PFSK-1 (cell line): Measurements from ENCODE around the gene ATP8B4.

Experiments
- FOXP2 ChIP-seq: optimal IDR thresholded peaks from 2 replicates; pipeline ENCODE3; 2011; ENCODE audit warnings: borderline replicate concordance, control low read depth, inconsistent platforms; ENCODE audit not compliant: insufficient read depth; ENCODE audit errors: extremely low read length, extremely low read depth
- POLR2AphosphoS5 ChIP-seq: IDR thresholded peaks from 2 replicates; pipeline ENCODE4 v1.6.1; 2012; ENCODE audit warnings: low read depth, mild to moderate bottlenecking, control low read depth, low read length, moderate library complexity
- SIN3A ChIP-seq: IDR thresholded peaks from 2 replicates; pipeline ENCODE4 v1.6.1; 2012; ENCODE audit warnings: mild to moderate bottlenecking, low read length, moderate library complexity, borderline replicate concordance; ENCODE audit not compliant: insufficient read depth
- TAF1 ChIP-seq: IDR thresholded peaks from 2 replicates; pipeline ENCODE4 v1.6.1; 2012; ENCODE audit warnings: low read length, control low read depth, borderline replicate concordance; ENCODE audit not compliant: insufficient read depth
- TF ChIP-seq, protein P1 (sequence below), 2 experiments: IDR thresholded peaks; 2 replicates each; pipeline versions ENCODE4 v1.6.1 to v1.8.0; 2011 to 2012; ENCODE audit warnings: low read depth in 2 of 2, low read length in 2 of 2, control low read depth in 1 of 2, inconsistent platforms in 1 of 2, mild to moderate bottlenecking in 1 of 2, moderate library complexity in 1 of 2; ENCODE audit not compliant: insufficient read depth in 1 of 2

- TF ChIP-seq FOXP2 (no peak), POLR2AphosphoS5 (no peak), TAF1 (no peak), SIN3A (no peak)
- TF ChIP-seq, protein P1, sequence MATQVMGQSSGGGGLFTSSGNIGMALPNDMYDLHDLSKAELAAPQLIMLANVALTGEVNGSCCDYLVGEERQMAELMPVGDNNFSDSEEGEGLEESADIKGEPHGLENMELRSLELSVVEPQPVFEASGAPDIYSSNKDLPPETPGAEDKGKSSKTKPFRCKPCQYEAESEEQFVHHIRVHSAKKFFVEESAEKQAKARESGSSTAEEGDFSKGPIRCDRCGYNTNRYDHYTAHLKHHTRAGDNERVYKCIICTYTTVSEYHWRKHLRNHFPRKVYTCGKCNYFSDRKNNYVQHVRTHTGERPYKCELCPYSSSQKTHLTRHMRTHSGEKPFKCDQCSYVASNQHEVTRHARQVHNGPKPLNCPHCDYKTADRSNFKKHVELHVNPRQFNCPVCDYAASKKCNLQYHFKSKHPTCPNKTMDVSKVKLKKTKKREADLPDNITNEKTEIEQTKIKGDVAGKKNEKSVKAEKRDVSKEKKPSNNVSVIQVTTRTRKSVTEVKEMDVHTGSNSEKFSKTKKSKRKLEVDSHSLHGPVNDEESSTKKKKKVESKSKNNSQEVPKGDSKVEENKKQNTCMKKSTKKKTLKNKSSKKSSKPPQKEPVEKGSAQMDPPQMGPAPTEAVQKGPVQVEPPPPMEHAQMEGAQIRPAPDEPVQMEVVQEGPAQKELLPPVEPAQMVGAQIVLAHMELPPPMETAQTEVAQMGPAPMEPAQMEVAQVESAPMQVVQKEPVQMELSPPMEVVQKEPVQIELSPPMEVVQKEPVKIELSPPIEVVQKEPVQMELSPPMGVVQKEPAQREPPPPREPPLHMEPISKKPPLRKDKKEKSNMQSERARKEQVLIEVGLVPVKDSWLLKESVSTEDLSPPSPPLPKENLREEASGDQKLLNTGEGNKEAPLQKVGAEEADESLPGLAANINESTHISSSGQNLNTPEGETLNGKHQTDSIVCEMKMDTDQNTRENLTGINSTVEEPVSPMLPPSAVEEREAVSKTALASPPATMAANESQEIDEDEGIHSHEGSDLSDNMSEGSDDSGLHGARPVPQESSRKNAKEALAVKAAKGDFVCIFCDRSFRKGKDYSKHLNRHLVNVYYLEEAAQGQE (IDR thresholded peaks at IDR 0.05; ENCODE audit: insufficient read depth in 1 of 2, low read depth in 2 of 2, low read length in 2 of 2): no peak
These were observed 41.4 kb downstream of the ATP8B4 start for GRCh38 chr15:50077651-50078050.
